NCI-H446 (cell line): ENCODE results near the gene SLC18A3.

Source experiments
- DNase-seq, 2 experiments: peaks; one replicate each; lab custom pipeline; 2025; lab: John Stamatoyannopoulos, UW

Gene SLC18A3

DNA sequence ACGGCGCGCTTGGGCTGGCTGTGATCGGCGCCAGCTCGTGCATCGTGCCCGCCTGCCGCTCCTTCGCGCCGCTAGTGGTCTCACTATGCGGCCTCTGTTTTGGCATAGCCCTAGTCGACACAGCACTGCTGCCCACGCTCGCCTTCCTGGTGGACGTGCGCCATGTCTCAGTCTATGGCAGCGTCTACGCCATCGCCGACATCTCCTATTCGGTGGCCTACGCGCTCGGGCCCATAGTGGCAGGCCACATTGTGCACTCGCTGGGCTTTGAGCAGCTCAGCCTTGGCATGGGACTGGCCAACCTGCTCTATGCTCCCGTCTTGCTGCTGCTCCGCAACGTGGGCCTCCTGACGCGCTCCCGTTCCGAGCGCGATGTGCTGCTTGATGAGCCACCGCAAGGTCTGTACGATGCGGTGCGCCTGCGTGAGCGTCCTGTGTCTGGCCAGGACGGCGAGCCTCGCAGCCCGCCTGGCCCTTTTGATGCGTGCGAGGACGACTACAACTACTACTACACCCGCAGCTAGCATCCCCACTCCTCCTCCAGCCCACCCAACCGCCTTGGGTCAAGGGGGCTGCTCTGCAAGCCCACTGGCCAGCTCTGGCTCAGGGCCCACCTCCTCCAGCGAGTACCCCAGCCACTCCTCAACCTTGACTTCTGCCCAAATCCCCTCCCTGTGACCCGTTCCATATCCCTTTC, 1.9 kb downstream of the SLC18A3 start:
- no peak for DNase-seq

DNA sequence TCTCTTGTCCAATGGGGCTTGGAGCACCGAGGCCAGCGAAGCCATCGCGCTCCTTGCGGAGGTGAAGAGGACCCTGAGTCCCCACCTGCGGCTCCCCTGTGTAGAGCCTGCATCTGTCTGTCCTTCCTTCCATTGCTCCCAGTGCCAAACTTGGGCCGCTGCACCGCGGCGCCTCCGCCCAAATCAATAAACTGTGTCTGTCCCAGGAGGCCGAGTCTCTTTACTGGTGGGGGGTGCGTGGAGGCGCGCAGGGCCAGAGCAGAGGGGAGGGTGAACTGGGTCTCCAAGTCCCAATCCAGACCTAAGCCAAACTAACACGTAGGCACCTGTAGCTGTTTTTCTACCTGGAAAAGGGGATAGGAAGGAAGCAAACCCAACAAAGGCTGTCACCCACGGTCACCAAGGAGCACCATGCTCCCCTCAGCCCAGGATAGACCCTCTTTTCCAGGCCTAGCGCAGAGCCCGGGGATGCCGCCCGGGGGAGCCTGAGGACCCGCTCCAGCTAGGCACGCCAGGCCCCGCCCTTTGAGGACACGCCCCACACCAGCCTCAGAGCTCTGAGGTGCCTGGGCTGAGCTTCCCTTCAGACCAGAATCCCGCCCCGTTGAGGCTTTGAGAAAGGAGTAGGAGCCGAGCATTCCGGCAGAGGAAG, 2.5 kb downstream of the SLC18A3 start:
- no peak for DNase-seq

GRCh38 chr10:49613165-49613881, 3.2 kb downstream of the SLC18A3 start:
- no peak for DNase-seq

DNA sequence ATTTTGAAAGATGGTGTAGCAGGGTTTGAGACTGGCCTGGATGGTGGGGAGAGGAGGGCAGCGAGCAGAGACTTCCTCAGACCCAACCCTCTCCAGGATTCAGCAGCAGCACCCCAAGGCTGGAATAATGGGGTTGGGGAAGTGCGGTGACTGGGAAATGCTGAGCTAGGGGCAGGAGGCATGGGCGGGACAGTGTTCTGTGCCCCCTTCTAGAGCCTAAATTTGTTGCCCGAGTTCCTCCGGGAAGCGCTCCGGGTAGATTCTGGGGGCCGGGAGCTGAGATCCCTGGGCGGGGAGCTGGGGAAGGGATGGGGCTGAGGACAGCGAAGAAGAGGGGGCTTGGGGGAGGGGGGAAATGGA, 3.8 kb downstream of the SLC18A3 start, which contains the start of gene CHAT:
Gene CHAT, plus strand, starts transcription at position 156 of the 360 bp plus-strand sequence. Its CDS starts 153 bp downstream, at position 309.
- DNase-seq: no peak

DNA sequence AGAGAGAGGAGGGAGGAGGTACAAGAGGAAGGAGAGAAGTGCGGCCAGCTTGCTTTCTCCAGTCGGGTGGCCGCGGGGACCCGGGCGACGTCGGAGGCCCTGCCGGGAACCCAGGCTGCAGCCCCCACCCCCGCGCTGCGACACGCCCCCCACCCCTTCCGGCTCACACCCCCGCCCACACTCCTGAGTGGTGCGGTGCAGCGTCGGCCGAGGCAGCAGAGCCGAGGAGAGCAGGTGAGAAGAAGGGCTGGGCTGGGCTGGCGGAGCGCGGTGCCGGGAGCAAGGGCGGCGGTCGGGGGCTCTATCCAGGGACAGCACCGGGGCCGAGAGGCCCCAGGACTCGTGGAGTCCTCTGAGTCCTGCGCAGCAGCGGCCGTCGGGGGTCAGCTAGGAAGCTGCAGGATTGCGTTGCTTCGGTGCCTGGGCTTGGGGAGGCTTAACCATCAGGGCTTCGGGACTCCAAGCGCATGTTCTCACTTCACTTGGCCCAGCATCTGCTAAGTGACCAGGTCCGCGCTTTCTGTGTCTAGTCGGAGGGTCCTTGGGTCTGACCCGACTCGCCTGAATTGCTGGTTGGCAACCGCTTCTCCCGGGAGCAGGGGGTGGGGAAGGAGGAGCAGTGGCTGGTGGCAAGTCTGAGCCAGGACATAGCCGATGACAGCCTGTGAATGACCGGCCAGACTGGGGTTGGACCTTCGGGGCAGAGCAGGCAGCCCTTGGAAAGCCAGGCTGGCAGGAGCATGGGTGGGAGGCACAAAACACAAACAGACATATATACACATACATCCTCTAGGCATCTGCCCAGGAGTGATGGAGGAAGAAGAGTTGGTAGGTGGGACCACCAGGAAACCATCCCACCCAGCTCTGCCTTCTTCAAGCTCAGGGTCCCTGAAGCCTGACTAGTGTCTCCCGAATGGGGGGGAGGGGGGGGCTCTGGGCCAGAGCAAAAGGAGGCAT, 4.4 kb downstream of the SLC18A3 start:
- no peak for DNase-seq

DNA sequence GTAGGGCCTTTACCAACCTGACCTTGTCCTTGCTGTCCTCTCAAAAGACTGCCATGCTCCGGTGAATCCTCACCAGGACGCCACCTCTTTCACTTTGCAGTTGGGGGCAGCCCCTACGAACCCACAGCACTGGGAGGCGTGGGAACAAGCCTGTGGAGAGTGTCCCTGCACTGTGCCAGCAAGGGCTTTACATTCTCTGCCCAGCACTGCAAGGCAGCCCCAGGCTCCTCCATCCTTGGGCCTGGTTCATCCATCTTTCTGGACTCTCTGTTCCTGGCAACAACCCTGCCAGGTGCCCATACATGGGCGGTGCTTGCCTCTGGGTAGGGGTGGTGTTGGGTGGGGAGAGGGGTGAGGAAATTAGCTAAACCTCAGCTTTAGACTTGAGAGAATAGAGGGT, 5.1 kb downstream of the SLC18A3 start:
- DNase-seq: no peak

GRCh38 chr10:49615721-49616120, 5.6 kb downstream of the SLC18A3 start:
- peak in 1 of 2 experiments; percentile 27 for DNase-seq

GRCh38 chr10:49616421-49617101, 6.5 kb downstream of the SLC18A3 start:
- peak in 1 of 2 experiments; percentile 2 for DNase-seq

GRCh38 chr10:49617121-49618020, 7.3 kb downstream of the SLC18A3 start:
- peak in 1 of 2 experiments; percentile 23 for DNase-seq

DNA sequence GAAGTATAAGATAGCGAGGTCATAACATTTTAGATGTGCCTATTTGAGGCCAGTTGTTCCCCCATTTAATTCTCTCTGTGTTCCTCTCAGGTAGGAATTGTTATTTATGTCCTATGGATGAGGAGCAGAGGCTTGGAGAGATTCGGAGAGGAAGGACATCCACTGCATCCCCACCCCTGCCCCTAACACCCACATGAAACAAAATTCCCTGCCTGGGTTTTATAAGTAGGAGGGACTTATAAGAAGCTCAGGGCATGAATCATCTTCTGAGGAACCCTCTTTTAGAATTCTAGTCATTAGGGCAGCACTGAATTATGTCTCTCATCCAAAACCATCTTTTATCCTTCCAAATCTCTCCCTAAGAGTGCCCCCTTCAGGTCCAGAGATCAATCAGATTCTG, 8.7 kb downstream of the SLC18A3 start:
- no peak for DNase-seq

DNA sequence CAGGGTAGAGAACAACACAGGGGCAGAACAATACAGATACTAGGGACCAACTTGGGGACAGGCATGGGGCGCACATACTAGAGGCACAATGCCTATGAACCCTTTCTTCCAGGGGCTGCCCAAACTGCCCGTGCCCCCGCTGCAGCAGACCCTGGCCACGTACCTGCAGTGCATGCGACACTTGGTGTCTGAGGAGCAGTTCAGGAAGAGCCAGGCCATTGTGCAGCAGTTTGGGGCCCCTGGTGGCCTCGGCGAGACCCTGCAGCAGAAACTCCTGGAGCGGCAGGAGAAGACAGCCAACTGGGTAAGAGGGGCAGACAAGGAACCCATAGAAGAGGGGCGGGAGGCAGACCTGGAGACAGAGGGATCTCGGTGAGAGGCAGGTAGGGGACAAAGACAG, 9.5 kb downstream of the SLC18A3 start:
- no peak for DNase-seq

- no peak for DNase-seq
Measured at GRCh38 chr10:49620286-49620810, 10.2 kb downstream of the SLC18A3 start.

- peak; percentile 53 to 85 for DNase-seq
Measured at GRCh38 chr10:49620841-49621378, 10.8 kb downstream of the SLC18A3 start.

- no peak for DNase-seq
Measured at GRCh38 chr10:49621561-49621960, 11.5 kb downstream of the SLC18A3 start.

DNA sequence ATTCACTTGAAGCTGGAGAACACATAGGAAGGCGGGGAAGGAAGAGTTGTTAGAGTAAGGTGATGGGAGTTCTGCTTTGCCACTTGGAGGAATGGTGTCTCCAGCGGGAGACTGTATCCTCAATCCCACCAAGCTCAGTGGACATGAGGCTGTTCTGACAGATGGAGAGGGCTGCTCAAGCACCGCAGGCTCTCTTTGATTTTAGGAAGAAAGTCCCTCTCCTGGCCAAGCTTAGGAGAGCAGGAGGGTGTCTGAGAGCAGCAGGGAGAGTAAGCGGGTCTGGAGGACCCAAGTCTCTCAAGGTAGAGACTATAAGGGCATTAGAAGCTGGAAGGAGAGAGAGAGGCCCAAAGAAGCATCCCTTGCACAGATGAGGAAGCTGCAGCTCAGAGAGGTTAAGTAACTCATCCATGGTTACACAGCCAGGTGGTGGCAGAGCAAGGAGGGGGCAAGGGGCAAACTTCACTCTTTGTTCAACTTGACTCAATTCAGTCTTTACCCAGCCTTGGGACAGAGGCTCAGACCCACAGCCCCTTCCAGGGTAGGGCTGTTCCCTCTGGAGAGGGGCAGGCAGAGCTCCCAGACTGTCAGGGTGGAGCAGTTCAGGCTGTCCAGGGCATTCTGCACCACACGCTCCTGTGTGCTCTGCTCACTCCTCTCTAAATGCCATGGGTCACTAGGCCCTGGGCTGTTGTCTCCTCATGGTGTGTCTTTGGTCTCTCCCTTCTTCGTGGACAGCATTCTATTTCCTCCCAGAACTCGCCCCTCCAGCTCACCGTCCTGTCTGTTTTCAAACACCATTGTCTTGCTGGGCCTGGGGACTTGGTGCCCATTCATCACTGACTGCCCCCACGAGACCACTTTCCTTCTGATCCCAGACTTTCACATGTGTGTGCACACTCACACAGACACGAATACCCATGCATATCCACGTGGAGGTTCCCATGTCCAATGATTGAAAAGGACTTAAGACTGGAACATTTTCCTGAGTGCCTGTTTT, 12.6 kb downstream of the SLC18A3 start:
- peak in 1 of 2 experiments; percentile 14 for DNase-seq

DNA sequence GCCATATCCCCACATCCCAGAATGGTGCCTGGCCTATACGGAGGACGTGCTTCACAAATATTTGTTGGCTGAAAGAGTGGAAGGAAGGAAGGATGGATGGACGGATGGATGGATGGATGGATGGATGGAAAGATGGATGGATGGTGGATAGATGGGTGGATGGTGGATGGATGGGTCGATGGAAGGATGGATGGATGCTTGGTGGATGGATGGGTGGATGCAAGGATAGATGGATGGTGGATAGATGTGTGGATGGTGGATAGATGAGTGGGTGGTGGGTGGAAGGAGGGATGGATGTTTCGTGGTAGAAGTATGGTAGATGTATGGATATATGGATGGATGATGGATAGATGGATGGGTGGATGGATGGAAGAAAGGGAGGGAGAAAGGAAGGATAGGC, 14.5 kb downstream of the SLC18A3 start:
- no peak for DNase-seq

- no peak for DNase-seq
Measured at GRCh38 chr10:49625411-49625810, 15.3 kb downstream of the SLC18A3 start.

DNA sequence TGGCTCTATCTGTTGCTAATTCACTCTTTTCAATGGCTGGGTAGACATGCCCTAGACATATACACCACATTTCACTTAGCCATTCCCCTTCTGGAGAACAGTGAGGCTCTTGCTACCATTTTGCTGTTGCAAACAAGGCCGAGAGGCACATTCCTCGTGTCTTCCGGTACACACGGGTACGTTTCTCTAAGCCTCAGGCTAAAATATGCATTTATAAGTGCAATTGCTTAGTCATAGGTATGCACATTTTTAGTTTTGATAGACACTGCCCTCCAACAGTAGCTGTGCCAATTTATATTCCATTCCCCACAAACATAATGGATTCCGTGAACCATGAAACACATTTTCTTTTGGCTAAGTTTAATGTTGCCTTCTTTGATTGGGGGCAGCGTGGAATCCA, 16.9 kb downstream of the SLC18A3 start:
- DNase-seq: no peak
